ENCODE results near the gene RMC1.

DNA sequence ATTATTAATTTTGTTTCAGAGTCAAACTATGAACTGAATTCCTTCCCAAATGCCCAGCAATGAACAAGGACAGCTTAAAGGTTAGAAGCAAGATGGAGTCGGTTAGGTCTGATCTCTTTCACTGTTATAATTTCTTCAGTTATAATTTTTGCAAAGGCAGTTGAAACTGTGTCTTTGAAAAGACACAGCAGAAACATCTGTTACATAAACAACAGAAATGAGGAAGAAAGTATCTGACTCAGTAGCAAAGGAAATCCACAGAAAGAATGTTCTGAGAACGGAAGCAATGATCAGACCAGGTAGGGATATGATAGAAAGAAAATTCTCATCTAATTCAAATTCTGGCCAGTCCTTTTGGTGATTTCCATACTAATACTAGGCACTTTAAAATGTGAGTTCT is 5.2 kb upstream of the RMC1 start:
- TF ChIP-seq EZH2 (optimal IDR thresholded peaks at IDR 0.05; ENCODE audit: low read depth, low read length) (no peak), EZH2phosphoT487 (IDR thresholded peaks at IDR 0.05; ENCODE audit: low read length) (no peak)
- TF ChIP-seq, protein P1, sequence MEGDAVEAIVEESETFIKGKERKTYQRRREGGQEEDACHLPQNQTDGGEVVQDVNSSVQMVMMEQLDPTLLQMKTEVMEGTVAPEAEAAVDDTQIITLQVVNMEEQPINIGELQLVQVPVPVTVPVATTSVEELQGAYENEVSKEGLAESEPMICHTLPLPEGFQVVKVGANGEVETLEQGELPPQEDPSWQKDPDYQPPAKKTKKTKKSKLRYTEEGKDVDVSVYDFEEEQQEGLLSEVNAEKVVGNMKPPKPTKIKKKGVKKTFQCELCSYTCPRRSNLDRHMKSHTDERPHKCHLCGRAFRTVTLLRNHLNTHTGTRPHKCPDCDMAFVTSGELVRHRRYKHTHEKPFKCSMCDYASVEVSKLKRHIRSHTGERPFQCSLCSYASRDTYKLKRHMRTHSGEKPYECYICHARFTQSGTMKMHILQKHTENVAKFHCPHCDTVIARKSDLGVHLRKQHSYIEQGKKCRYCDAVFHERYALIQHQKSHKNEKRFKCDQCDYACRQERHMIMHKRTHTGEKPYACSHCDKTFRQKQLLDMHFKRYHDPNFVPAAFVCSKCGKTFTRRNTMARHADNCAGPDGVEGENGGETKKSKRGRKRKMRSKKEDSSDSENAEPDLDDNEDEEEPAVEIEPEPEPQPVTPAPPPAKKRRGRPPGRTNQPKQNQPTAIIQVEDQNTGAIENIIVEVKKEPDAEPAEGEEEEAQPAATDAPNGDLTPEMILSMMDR (IDR thresholded peaks at IDR 0.05; ENCODE audit: low read length), result no peak

Data from MM.1S (cell line).